Neural progenitor cell (in vitro differentiated cells): Measurements from ENCODE around the gene LVRN. TPM values are rescaled to one million over a fixed set of nuclear protein-coding genes. Genes with fewer than 3 reads are reported as not detected.

Experiments
- DNase-seq: peaks from one replicate; pipeline ENCODE4 v3.0.0-alpha.2; 2016; ENCODE audit warnings: low spot score
- H2AFZ ChIP-seq: fragments of 200-600 bp; sonication (generic); replicated peaks from 2 replicates; pipeline ENCODE4 v1.6.1; 2016; ENCODE audit warnings: antibody characterized with exemption
- H3F3A ChIP-seq: fragments of 200-600 bp; sonication (generic); 2 replicates; pipeline ENCODE4 v1.6.1; 2016; ENCODE audit warnings: antibody characterized with exemption, low read depth
- H3K27ac ChIP-seq: fragments of 200-600 bp; sonication (generic); 2 replicates; pipeline ENCODE4 v1.5.1; 2016; ENCODE audit warnings: mild to moderate bottlenecking
- H3K27me3 ChIP-seq: fragments of 200-600 bp; sonication (generic); 2 replicates; pipeline ENCODE4 v1.6.1; 2016; ENCODE audit warnings: mild to moderate bottlenecking, moderate library complexity
- H3K36me3 ChIP-seq: fragments of 200-600 bp; sonication (generic); 2 replicates; pipeline ENCODE4 v1.5.1; 2016
- H3K4me1 ChIP-seq: fragments of 200-600 bp; sonication (generic); 2 replicates; pipeline ENCODE4 v1.6.1; 2016; ENCODE audit warnings: mixed run types
- H3K4me2 ChIP-seq: fragments of 200-600 bp; sonication (generic); 2 replicates; pipeline ENCODE4 v1.6.1; 2016
- H3K4me3 ChIP-seq: fragments of 200-600 bp; sonication (generic); 2 replicates; pipeline ENCODE4 v1.5.1; 2016
- H3K79me2 ChIP-seq: fragments of 200-600 bp; sonication (generic); 2 replicates; pipeline ENCODE4 v1.6.1; 2016; ENCODE audit warnings: low read depth
- H3K9ac ChIP-seq: fragments of 200-600 bp; sonication (generic); 2 replicates; pipeline ENCODE4 v1.6.1; 2016
- H3K9me3 ChIP-seq: fragments of 200-600 bp; sonication (generic); 2 replicates; pipeline ENCODE4 v1.5.1; 2016; ENCODE audit warnings: low read depth
- H4K20me1 ChIP-seq: fragments of 200-600 bp; sonication (generic); 2 replicates; pipeline ENCODE4 v1.6.1; 2016; ENCODE audit warnings: low read depth
- H3K27ac Mint-ChIP-seq: 3 replicates; pipeline ENCODE4 v1.8.0; 2021; ENCODE audit warnings: mixed read lengths
- H3K27me3 Mint-ChIP-seq: 2 replicates; pipeline ENCODE4 v1.8.0; 2022; ENCODE audit warnings: low read depth, mild to moderate bottlenecking, inconsistent platforms, moderate library complexity, mixed read lengths; ENCODE audit not compliant: insufficient read depth
- H3K36me3 Mint-ChIP-seq: 3 replicates; pipeline ENCODE4 v1.8.0; 2021; ENCODE audit warnings: mixed read lengths
- H3K4me1 Mint-ChIP-seq: 3 replicates; pipeline ENCODE4 v1.8.0; 2021; ENCODE audit warnings: mixed read lengths
- H3K4me3 Mint-ChIP-seq: 3 replicates; pipeline ENCODE4 v1.8.0; 2021; ENCODE audit warnings: mild to moderate bottlenecking, moderate library complexity, mixed read lengths
- H3K9me3 Mint-ChIP-seq: 3 replicates; pipeline ENCODE4 v1.8.0; 2020; ENCODE audit warnings: mixed read lengths
- CTCF ChIP-seq: fragments of 200-600 bp; sonication (generic); IDR thresholded peaks from 2 replicates; pipeline ENCODE4 v1.5.1; 2017; ENCODE audit warnings: antibody characterized with exemption, mild to moderate bottlenecking
- EZH2 ChIP-seq: fragments of 200-600 bp; sonication (generic); IDR thresholded peaks from 2 replicates; pipeline ENCODE4 v1.6.1; 2017; ENCODE audit warnings: antibody characterized with exemption, mild to moderate bottlenecking, moderate library complexity
- EZH2phosphoT487 ChIP-seq: fragments of 200-600 bp; sonication (generic); IDR thresholded peaks from 2 replicates; pipeline ENCODE4 v1.6.1; 2017; ENCODE audit warnings: antibody characterized with exemption
- total RNA-seq: library from RNA; depleted of rRNA; stranded (reverse); fragments of >200 nt; gene quantifications from 2 replicates; pipeline ENCODE4 v1.2.3, GENCODE V29; 2015; ENCODE audit warnings: low replicate concordance

The LVRN gene
- total RNA-seq, 1 donor from 2014 or later = 0.41 TPM

DNA sequence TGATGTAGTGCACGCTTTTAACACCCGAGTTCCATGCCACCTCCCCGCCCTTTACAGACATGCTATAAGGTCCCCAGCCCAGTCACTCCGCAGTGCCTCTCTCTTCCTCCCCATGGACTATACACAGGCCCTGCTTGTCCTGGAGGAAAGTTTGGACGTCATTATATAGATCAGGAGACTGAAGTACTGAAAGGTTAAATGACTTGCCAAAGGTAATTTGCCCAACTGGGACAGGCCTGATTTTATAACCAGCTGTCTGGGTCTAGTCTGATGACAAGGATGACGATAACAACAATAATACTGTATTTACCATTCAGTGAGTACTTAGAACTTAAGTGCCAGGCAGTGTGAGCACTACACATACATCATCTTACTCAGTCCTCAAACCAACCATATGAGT lies 33.1 kb downstream of the LVRN start:
- Histone ChIP-seq H3K27ac (no peak overlapping the region), H3K27me3 (no peaks in the 10 kb centered on the region), H3K4me1 (no peaks in the 10 kb centered on the region), H3K4me2 (no peak overlapping the region), H3K36me3 (no peaks in the 10 kb centered on the region), H4K20me1 (no peaks in the 10 kb centered on the region), H2AFZ (no peak overlapping the region), H3K9ac (no peak overlapping the region), H3K9me3 (no peaks in the 10 kb centered on the region), H3F3A (no peaks in the 10 kb centered on the region), H3K79me2 (no peaks in the 10 kb centered on the region), H3K4me3 (no peak overlapping the region)
- no peaks in the 10 kb centered on the region for H3K36me3 Mint-ChIP-seq
- TF ChIP-seq CTCF (no peak), EZH2phosphoT487 (no peak), EZH2 (no peak)
- no peak overlapping the region for H3K27ac Mint-ChIP-seq
- no peaks in the 10 kb centered on the region for H3K27me3 Mint-ChIP-seq
- DNase-seq = no peak
- H3K4me3 Mint-ChIP-seq = no peak overlapping the region
- H3K4me1 Mint-ChIP-seq = no peaks in the 10 kb centered on the region
- H3K9me3 Mint-ChIP-seq = no peaks in the 10 kb centered on the region

DNA sequence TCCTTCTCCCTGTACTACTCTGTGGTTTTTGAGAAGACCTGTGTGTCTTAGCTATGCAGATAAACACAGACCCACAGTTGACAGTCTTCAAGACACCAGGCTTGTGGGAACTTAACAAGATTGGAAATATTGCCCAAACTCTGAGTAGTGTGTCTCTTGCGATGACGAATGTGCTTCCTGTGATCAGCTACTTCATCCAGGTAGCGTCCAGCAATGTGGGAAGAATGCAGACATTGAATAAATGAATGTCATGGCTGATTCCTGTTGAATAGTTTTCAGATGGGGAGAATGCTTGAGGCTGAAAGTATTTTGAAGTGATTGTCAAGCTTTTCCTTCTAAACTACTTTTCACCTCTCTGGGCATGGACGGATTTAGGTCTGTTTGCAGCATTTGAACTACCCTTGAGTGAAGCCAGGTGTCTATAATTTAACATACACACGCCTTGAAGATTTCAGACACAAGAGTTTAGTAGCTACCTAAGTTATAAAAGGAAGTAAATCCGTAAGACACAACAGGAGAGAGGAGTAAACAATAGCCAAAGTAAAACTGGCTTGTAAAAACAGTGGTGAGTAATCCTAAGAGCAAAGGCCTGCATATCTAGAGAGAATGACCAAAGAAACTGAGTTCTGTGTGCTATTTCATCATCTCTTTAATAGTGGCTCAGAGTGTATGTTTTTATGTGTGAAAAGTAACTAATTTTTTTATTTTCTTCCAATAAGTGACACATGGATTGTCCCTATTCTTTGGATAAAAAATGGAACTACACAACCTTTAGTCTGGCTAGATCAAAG lies 40.0 kb downstream of the LVRN start:
- Mint-ChIP-seq H3K27me3 (no peaks in the 10 kb centered on the region), H3K36me3 (no peaks in the 10 kb centered on the region), H3K9me3 (no peaks in the 10 kb centered on the region), H3K4me1 (no peaks in the 10 kb centered on the region), H3K4me3 (no peak overlapping the region), H3K27ac (no peak overlapping the region)
- H3K4me2 ChIP-seq = no peak overlapping the region
- no peak overlapping the region for H3K27ac ChIP-seq
- no peaks in the 10 kb centered on the region for H3K4me1 ChIP-seq
- H3K36me3 ChIP-seq = no peaks in the 10 kb centered on the region
- no peaks in the 10 kb centered on the region for H3K79me2 ChIP-seq
- peak overlapping the region; percentile 55 for H2AFZ ChIP-seq
- H4K20me1 ChIP-seq = no peaks in the 10 kb centered on the region
- no peak overlapping the region for H3K9ac ChIP-seq
- no peaks in the 10 kb centered on the region for H3K9me3 ChIP-seq
- no peaks in the 10 kb centered on the region for H3K27me3 ChIP-seq
- H3F3A ChIP-seq = no peaks in the 10 kb centered on the region
- DNase-seq = no peak
- TF ChIP-seq CTCF = no peak
- TF ChIP-seq EZH2phosphoT487 = no peak
- no peak for TF ChIP-seq EZH2
- H3K4me3 ChIP-seq = no peak overlapping the region

DNA sequence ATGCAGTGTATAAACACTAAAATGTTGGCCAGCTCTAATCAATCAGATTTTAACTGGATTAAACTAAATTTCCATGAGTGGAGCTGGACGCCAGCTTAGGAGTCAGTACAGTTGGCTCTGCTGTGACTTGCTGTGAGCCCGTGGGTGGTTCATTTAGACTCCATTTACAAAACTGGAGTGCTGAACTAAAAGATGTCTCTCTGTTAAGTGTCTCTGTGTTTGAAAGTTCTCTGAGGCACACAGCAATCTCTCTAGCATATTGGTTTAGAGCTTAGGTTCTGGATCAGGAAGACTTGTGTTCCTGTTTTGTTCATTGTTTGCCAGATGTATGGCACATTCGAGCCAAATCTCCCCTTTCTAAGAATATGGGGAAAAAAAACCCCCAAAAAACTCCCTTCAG lies 42.0 kb downstream of the LVRN start:
- H3K4me2 ChIP-seq = no peak overlapping the region
- no peaks in the 10 kb centered on the region for H3K9me3 Mint-ChIP-seq
- H3K4me3 Mint-ChIP-seq = no peak overlapping the region

More for the DNA sequence above, 42.0 kb downstream of the LVRN start:
- no peak overlapping the region for H3K9ac ChIP-seq
- no peaks in the 10 kb centered on the region for H3K9me3 ChIP-seq
- H3K27me3 ChIP-seq = no peaks in the 10 kb centered on the region
- no peak overlapping the region for H3K27ac ChIP-seq
- H3K36me3 Mint-ChIP-seq = no peaks in the 10 kb centered on the region
- no peaks in the 10 kb centered on the region for H3K4me1 ChIP-seq
- no peaks in the 10 kb centered on the region for H3K4me1 Mint-ChIP-seq
- H4K20me1 ChIP-seq = no peaks in the 10 kb centered on the region
- no peak overlapping the region for H3K4me3 ChIP-seq
- TF ChIP-seq CTCF = no peak
- TF ChIP-seq EZH2 = no peak
- TF ChIP-seq EZH2phosphoT487 = no peak
- H2AFZ ChIP-seq = no peak overlapping the region
- H3F3A ChIP-seq = no peaks in the 10 kb centered on the region
- no peaks in the 10 kb centered on the region for H3K27me3 Mint-ChIP-seq
- H3K27ac Mint-ChIP-seq = no peak overlapping the region
- H3K79me2 ChIP-seq = no peaks in the 10 kb centered on the region
- no peaks in the 10 kb centered on the region for H3K36me3 ChIP-seq
- no peak for DNase-seq
